HUES48 (cell line): Measurements from ENCODE around the gene NT5C2.

Source experiments
- H3K27ac ChIP-seq: one replicate; pipeline ENCODE4 v1.7.0; 2013; ENCODE audit warnings: low read depth, low read length, inconsistent platforms
- H3K27me3 ChIP-seq: 2 replicates; pipeline ENCODE4 v1.6.1; 2013; ENCODE audit warnings: mild to moderate bottlenecking, low read length; ENCODE audit not compliant: control insufficient read depth, insufficient read depth
- H3K36me3 ChIP-seq: 2 replicates; pipeline ENCODE4 v1.6.1; 2013; ENCODE audit warnings: low read length; ENCODE audit not compliant: control insufficient read depth, insufficient read depth
- H3K4me1 ChIP-seq: 2 replicates; pipeline ENCODE4 v1.6.1; 2013; ENCODE audit warnings: mild to moderate bottlenecking, low read length; ENCODE audit not compliant: control insufficient read depth, insufficient read depth
- H3K4me3 ChIP-seq: 2 replicates; pipeline ENCODE4 v1.5.1; 2013; ENCODE audit warnings: mild to moderate bottlenecking, low read depth, low read length
- H3K9ac ChIP-seq: 2 replicates; pipeline ENCODE4 v1.6.1; 2013; ENCODE audit warnings: mild to moderate bottlenecking, low read depth, low read length, moderate library complexity
- H3K9me3 ChIP-seq: 2 replicates; pipeline ENCODE4 v1.6.1; 2013; ENCODE audit warnings: low read length; ENCODE audit not compliant: control insufficient read depth, insufficient read depth

Gene NT5C2

DNA sequence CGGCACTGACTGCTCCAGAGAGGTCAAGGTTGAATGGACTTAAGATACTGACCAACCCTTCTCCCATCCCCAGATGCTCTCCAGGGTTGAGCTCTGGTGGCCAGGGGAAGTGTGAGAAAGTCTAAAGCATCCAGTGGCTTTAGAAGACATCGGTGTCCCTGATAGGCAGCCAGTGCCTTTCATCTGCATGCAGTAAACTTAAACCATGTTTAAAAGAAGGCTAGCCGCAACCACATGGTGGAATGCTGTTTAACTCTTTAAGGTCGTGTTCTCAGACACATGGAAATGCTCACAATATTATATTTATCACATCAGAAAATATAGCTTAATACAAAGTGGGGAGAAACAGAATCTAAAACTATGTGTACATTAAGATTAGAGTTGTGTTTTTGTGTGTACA is 138.0 kb downstream of the NT5C2 start:
- peaks cover 3% of the 10 kb centered on the region; the same call in 1 of the 2 replicates for H3K36me3 ChIP-seq
- H3K4me1 ChIP-seq: no peaks in the 10 kb centered on the region
- H3K27ac ChIP-seq: no peak overlapping the region
- no peak overlapping the region for H3K9ac ChIP-seq
- no peak overlapping the region for H3K4me3 ChIP-seq
- no peaks in the 10 kb centered on the region for H3K27me3 ChIP-seq
- no peaks in the 10 kb centered on the region for H3K9me3 ChIP-seq

DNA sequence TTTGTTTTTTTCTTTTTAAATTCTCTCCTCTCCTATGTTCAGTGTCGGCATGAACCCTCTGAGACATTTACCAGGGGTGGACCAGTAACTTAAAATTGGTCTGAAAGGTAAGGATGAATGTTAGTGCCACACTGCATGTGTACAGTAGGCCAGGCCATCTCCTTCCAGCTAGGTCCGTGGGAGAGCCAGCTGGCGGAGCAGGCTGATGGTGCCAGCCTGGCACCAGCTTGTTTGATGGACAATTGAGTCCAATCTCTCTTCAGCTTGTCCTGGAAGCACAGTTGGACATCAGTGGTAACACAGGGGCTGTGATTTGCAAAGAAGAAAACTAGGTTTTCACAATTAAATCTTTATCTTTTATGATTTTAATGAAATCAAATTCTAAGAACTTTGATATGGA is 138.5 kb downstream of the NT5C2 start:
- no peak overlapping the region for H3K4me3 ChIP-seq
- peaks cover 3% of the 10 kb centered on the region; the same call in 1 of the 2 replicates for H3K36me3 ChIP-seq
- no peak overlapping the region for H3K9ac ChIP-seq
- no peak overlapping the region for H3K27ac ChIP-seq
- H3K4me1 ChIP-seq: no peaks in the 10 kb centered on the region
- no peaks in the 10 kb centered on the region for H3K9me3 ChIP-seq
- H3K27me3 ChIP-seq: no peaks in the 10 kb centered on the region

DNA sequence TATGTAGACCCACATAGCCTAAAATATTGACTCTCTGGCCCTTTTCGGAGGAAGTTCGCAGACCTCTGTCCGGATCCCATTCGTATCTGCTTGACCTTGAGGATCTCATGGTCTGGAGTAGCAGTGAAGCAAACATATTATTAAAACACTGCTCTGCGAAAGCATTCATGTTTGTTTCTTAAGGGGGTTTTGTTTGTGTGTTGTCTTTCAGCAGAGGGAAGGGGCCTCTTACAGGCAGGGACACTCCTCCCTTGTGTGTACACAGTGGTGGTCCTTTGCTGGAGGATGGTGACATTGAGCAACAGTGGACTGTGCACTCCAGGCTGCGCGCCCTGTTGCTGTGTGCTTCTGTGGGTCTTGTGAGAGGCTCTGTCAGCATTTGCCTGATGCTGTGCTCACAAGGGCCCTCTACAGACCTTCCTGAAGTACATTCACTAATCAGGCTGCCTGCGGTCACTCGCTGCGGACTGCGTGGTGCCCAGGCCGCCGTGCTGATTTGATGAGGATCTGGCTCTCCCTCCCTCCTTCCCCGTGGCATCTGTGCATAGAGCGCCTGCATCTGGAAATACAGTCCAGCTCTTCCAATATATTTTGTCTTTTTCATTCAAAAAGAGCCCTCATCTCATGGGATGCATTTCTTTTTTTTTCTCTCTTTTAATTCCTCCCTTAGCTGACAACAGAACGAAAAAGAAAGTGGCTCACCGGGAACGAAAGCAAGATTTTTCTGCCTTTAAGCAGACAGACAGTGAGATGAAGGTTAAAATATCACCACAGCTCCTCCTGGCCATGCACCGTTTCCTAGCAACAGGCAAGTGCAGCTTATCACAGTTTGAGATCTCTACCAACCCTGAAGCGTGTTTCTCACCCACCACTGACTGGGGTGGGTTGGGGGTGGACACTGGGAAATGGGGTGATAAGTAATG is 139.2 kb downstream of the NT5C2 start:
- Histone ChIP-seq H3K27ac (no peak overlapping the region), H3K4me1 (no peaks in the 10 kb centered on the region), H3K4me3 (no peak overlapping the region), H3K27me3 (no peaks in the 10 kb centered on the region), H3K9ac (no peak overlapping the region), H3K9me3 (no peaks in the 10 kb centered on the region), H3K36me3 (peaks cover 3% of the 10 kb centered on the region; the same call in 1 of the 2 replicates)

DNA sequence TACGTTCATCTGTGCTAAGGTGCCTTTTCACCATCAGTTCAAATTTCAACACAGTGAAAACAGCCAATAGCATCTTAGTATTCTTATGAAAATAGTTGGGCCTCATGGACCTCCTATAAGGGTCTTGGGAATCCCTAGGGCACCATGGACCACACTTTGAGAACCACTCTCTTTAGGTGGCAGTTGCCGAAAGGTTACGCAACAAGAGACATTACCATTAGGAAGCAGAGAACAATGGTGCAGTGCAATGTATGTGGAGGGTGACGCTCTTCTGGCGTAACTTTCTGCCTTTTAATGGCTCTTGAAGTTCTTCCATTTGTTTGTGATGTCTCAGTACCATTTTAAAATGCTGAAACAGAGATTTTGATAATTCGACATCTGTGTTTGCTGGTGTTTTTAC is 143.8 kb downstream of the NT5C2 start:
- H3K27ac ChIP-seq: no peak overlapping the region
- no peaks in the 10 kb centered on the region for H3K36me3 ChIP-seq
- H3K4me1 ChIP-seq: peaks cover 10% of the 10 kb centered on the region
- no peak overlapping the region for H3K4me3 ChIP-seq
- no peaks in the 10 kb centered on the region for H3K27me3 ChIP-seq
- no peaks in the 10 kb centered on the region for H3K9me3 ChIP-seq
- no peak overlapping the region for H3K9ac ChIP-seq

DNA sequence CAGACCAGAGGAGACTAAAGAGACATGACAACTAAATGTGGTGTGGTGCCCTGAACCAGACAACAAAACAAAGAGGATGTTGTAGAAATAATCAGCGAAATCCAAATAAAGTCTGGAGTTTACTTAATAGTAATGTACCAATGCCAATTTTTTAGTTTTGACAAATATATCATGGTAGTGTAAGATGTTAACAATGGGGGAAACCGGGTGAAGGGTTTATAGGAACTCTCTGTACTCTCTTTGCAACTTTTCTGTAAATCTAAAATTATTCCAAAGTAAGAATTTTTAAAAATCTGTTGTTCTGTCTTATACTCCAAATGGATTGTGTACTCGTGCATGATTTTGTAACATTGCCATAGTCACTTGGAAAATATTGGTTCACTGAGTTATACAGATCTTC is 145.7 kb downstream of the NT5C2 start:
- H3K27ac ChIP-seq: no peak overlapping the region
- H3K9ac ChIP-seq: no peak overlapping the region
- H3K27me3 ChIP-seq: no peaks in the 10 kb centered on the region
- no peaks in the 10 kb centered on the region for H3K36me3 ChIP-seq
- peaks cover 24% of the 10 kb centered on the region for H3K4me1 ChIP-seq
- H3K9me3 ChIP-seq: no peaks in the 10 kb centered on the region
- H3K4me3 ChIP-seq: no peak overlapping the region

DNA sequence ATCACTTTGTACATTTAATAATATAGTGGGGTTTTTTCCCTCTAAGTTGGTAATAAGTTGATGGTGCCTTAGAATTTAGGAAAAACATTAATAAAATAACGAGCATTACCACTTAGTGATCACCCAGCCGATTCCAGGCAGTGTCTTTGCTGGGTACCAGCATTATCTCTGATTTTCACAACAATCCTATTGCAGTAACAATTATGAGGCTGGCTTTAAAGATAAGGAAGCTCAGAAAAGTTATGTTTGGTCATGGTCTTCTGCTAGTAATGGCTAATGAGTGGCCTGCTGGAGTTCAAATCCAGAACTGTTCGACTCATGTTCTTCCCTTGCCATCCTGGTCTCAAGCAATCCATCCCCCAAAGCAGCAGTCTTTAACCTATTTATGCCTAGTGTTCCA is 147.1 kb downstream of the NT5C2 start:
- H3K9me3 ChIP-seq: no peaks in the 10 kb centered on the region
- no peak overlapping the region for H3K9ac ChIP-seq
- H3K27ac ChIP-seq: no peak overlapping the region
- no peak overlapping the region for H3K4me3 ChIP-seq
- no peaks in the 10 kb centered on the region for H3K36me3 ChIP-seq
- H3K4me1 ChIP-seq: peaks cover 29% of the 10 kb centered on the region
- no peaks in the 10 kb centered on the region for H3K27me3 ChIP-seq

DNA sequence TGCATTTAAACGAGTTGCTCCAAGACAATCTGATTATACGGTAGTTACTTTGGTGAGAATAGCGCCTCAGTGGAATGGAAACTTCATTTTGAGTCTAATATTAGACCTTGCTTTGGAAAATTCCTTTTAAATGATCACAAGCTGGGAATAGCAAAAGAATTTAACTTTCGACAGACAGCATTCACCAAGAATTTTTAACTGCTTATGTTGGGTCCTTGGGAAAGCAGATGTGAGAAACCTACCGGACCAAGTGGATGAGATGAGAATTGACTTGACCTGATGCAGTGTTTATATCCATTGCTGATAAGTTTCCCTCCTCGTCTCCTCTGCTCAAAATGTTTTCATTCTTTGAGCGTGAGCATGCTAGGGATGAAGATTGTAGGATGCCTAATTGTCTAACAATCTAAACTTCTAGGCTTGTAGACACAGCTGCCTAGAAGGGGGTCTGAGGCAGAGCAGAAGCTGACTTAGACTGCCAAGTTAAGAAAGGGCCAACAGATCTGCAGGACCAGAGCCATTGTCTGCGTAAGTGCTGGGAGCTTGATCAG is 148.1 kb downstream of the NT5C2 start:
- no peak overlapping the region for H3K9ac ChIP-seq
- H3K27ac ChIP-seq: no peak overlapping the region
- H3K4me3 ChIP-seq: no peak overlapping the region
- no peaks in the 10 kb centered on the region for H3K36me3 ChIP-seq
- no peaks in the 10 kb centered on the region for H3K27me3 ChIP-seq
- no peaks in the 10 kb centered on the region for H3K9me3 ChIP-seq
- H3K4me1 ChIP-seq: peaks cover 29% of the 10 kb centered on the region

DNA sequence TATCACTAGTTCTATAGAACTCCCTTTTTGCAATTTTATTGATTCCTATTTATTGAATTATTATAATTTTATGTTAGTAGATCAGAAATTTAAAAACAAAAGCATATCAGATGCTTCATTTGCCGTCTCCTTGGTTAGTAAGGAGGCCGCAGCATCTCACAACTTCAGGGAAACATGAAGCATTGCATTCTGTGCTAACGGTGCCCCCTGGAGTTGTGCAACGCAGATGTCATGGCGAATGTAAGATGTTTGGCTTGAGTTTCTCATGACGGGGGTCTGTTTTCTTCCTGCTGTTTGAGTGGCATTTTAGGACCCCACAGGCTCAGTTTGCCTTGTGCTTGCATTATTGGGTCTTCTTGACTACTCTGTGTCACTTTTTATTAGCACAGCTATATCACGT is 150.2 kb downstream of the NT5C2 start:
- Histone ChIP-seq H3K9ac (no peak overlapping the region), H3K4me1 (peaks cover 29% of the 10 kb centered on the region), H3K36me3 (no peaks in the 10 kb centered on the region), H3K4me3 (no peak overlapping the region), H3K27me3 (no peaks in the 10 kb centered on the region), H3K27ac (peak overlapping the region; percentile 24), H3K9me3 (no peaks in the 10 kb centered on the region)

DNA sequence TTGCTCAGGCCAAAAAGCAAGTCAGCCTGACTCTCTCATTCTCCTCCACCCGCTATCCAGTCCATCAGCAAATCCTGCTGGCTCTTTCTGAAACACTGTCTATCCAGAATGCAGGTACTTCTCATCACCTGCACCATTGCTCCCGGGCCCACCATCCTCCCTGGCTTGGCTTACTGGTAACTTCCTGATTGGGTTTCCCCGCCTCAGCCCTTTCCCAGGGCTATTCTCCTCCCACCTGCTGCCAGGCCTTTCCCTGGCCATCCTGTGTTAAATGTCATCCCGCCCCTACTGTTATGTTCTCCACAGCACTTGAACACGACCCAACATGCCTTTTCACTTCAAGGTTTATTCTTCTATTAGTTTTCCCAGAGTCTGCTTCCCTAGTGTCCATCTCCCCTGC is 150.9 kb downstream of the NT5C2 start:
- peak overlapping the region; percentile 30 for H3K27ac ChIP-seq
- H3K9ac ChIP-seq: no peak overlapping the region
- no peaks in the 10 kb centered on the region for H3K9me3 ChIP-seq
- no peaks in the 10 kb centered on the region for H3K36me3 ChIP-seq
- H3K4me1 ChIP-seq: peaks cover 29% of the 10 kb centered on the region
- no peaks in the 10 kb centered on the region for H3K27me3 ChIP-seq
- no peak overlapping the region for H3K4me3 ChIP-seq

DNA sequence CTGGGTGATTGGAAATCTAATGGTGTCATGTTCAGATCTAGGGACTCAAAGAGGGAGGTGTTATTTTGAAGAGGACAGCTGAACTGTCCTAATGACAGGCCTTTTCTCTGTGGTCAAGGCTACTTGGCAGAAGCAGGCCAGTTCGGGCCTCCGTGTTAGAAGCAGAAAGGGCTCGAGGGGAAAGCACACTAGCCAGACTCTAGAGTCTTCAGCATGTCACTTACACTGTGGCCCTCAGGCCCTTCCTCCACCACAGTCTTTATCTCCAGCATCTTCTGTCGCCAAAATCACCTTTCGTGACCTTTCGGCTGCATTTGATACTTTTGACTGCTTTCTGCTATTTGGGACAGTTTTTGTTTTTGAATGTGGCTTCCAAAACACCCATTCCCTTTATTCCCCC is 151.7 kb downstream of the NT5C2 start:
- no peak overlapping the region for H3K9ac ChIP-seq
- H3K4me1 ChIP-seq: peaks cover 29% of the 10 kb centered on the region
- H3K9me3 ChIP-seq: no peaks in the 10 kb centered on the region
- no peak overlapping the region for H3K4me3 ChIP-seq
- H3K27ac ChIP-seq: no peak overlapping the region
- H3K36me3 ChIP-seq: no peaks in the 10 kb centered on the region
- H3K27me3 ChIP-seq: no peaks in the 10 kb centered on the region

DNA sequence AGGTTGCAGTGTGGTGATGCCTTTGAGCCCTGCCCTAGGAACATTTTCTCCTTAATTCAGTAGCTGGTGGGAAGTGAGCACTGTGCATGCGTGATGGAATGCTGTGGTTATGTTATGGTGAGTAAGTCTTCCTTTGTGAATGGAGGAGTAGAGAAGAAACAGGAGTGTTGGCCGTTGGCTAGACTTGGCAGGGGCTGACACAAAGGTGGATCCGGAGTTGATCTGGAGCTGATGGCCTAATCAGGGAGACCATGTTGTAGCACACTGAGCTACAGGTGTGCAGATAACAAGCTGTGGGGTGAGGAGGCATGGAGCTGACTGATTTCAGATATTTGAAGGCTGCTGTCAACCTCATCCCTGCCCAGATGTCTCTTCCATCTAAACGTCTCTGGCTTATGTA is 152.7 kb downstream of the NT5C2 start:
- Histone ChIP-seq H3K36me3 (no peaks in the 10 kb centered on the region), H3K27ac (no peak overlapping the region), H3K27me3 (no peaks in the 10 kb centered on the region), H3K4me1 (peaks cover 29% of the 10 kb centered on the region), H3K9ac (no peak overlapping the region), H3K4me3 (no peak overlapping the region), H3K9me3 (no peaks in the 10 kb centered on the region)
